H1 (cell line): ENCODE measurements around the gene CLVS2. TPM values are rescaled to one million over a fixed set of nuclear protein-coding genes. Genes with fewer than 3 reads are reported as not detected.

Experiments used
- CTCF ChIA-PET: fragments of 300-600 bp; sonication (Branson Sonifier 250); formaldehyde crosslinking; loops from one replicate; lab custom pipeline; 2021; ENCODE audit not compliant: partially characterized antibody; lab: Charles Lee
- POLR2A ChIA-PET: fragments of 300-600 bp; sonication (Branson Sonifier 250); formaldehyde crosslinking; loops from one replicate; lab custom pipeline; 2021; ENCODE audit warnings: inconsistent platforms; ENCODE audit not compliant: partially characterized antibody; lab: Charles Lee
- DNase-seq, 2 experiments: peaks; one replicate each; pipeline versions ENCODE4 v3.0.0 to v3.0.0-alpha.2; 2010 to 2022; ENCODE audit warnings: low spot score in 2 of 2, low read depth in 1 of 2, mixed read lengths in 1 of 2
- FAIRE-seq: peaks from 2 replicates; lab custom pipeline; 2011; peaks lifted over from hg19 to GRCh38; lab: Jason Lieb, UNC
- H2AFZ ChIP-seq: 2 replicates; pipeline ENCODE4 v1.8.1; 2012; ENCODE audit warnings: low read length, inconsistent platforms
- H2AK5ac ChIP-seq: 2 replicates; pipeline ENCODE4 v1.6.1; 2013; ENCODE audit warnings: low read depth, low read length
- H2BK120ac ChIP-seq: replicated peaks from 2 replicates; pipeline ENCODE3; 2013; ENCODE audit warnings: low read depth, low read length, inconsistent platforms
- H2BK12ac ChIP-seq: 2 replicates; pipeline ENCODE4 v1.6.1; 2013; ENCODE audit warnings: low read depth, low read length
- H2BK15ac ChIP-seq: 2 replicates; pipeline ENCODE4 v1.6.1; 2013; ENCODE audit warnings: low read length
- H2BK20ac ChIP-seq: 2 replicates; pipeline ENCODE4 v1.6.1; 2013; ENCODE audit warnings: low read length
- H2BK5ac ChIP-seq: 2 replicates; pipeline ENCODE4 v1.6.1; 2013; ENCODE audit warnings: low read depth, low read length
- H3K14ac ChIP-seq: 2 replicates; pipeline ENCODE4 v1.6.1; 2013; ENCODE audit warnings: inconsistent platforms; ENCODE audit not compliant: insufficient read length
- H3K18ac ChIP-seq: 2 replicates; pipeline ENCODE4 v1.6.1; 2013; ENCODE audit warnings: low read length; ENCODE audit errors: extremely low read depth
- H3K23ac ChIP-seq: 2 replicates; pipeline ENCODE4 v1.6.1; 2013; ENCODE audit warnings: inconsistent platforms; ENCODE audit not compliant: insufficient read length
- H3K23me2 ChIP-seq: 2 replicates; pipeline ENCODE4 v1.6.1; 2013; ENCODE audit warnings: low read depth, low read length
- H3K27ac ChIP-seq: 2 replicates; pipeline ENCODE4 v1.6.1; 2011; ENCODE audit warnings: low read depth, low read length, inconsistent platforms
- H3K27me3 ChIP-seq, 4 experiments: replicated peaks in 1 of 4; 1 replicate in 1 of 4; 2 replicates in 3 of 4; pipeline versions ENCODE4 v1.6.1 to v1.8.1; 2011 to 2013; ENCODE audit warnings: low read length in 3 of 4, mild to moderate bottlenecking in 3 of 4, inconsistent platforms in 2 of 4, mixed read lengths in 2 of 4, moderate library complexity in 1 of 4; ENCODE audit not compliant: control insufficient read depth in 3 of 4, insufficient read depth in 3 of 4; ENCODE audit errors: extremely low read depth in 1 of 4
- H3K36me3 ChIP-seq, 4 experiments: 2 replicates each; pipeline versions ENCODE4 v1.6.1 to v1.8.1; 2011 to 2013; ENCODE audit warnings: mild to moderate bottlenecking in 4 of 4, low read length in 3 of 4, moderate library complexity in 2 of 4, control low read depth in 1 of 4, inconsistent platforms in 1 of 4; ENCODE audit not compliant: insufficient read depth in 4 of 4, control insufficient read depth in 2 of 4
- H3K4ac ChIP-seq: replicated peaks from 2 replicates; pipeline ENCODE3; 2013; ENCODE audit warnings: low read length, low read depth, mixed read lengths, inconsistent platforms; ENCODE audit not compliant: insufficient read length
- H3K4me1 ChIP-seq, 4 experiments: replicated peaks in 1 of 4; 1 replicate in 1 of 4; 2 replicates in 3 of 4; pipeline versions ENCODE4 v1.6.1 to v1.8.1; 2011 to 2013; ENCODE audit warnings: low read length in 3 of 4, inconsistent platforms in 2 of 4, mixed read lengths in 1 of 4; ENCODE audit not compliant: insufficient read depth in 4 of 4, control insufficient read depth in 3 of 4
- H3K4me2 ChIP-seq, 2 experiments: 2 replicates each; pipeline versions ENCODE4 v1.6.1 to v1.8.1; 2011 to 2013; ENCODE audit warnings: low read depth in 2 of 2, low read length in 2 of 2, control low read depth in 1 of 2, inconsistent platforms in 1 of 2, mild to moderate bottlenecking in 1 of 2; ENCODE audit not compliant: insufficient read depth in 1 of 2
- H3K4me3 ChIP-seq, 4 experiments: fragments of 200-600, 300-600 bp in 1 of 4; sonication (generic), shearing (Covaris generic), sonication (Bioruptor Twin) in 1 of 4; 2 replicates each; pipeline versions ENCODE4 v1.5.1 to v1.8.1; 2011 to 2016; ENCODE audit warnings: low read length in 4 of 4, low read depth in 3 of 4, control low read depth in 2 of 4, inconsistent platforms in 2 of 4, mild to moderate bottlenecking in 2 of 4, mixed read lengths in 1 of 4, moderate library complexity in 1 of 4; ENCODE audit not compliant: insufficient read depth in 2 of 4; ENCODE audit errors: extremely low read depth in 1 of 4
- H3K56ac ChIP-seq: replicated peaks from 2 replicates; pipeline ENCODE3; 2013; ENCODE audit warnings: low read depth, mild to moderate bottlenecking, mixed read lengths, low read length, inconsistent platforms; ENCODE audit not compliant: insufficient read length
- H3K79me1 ChIP-seq: 2 replicates; pipeline ENCODE4 v1.6.1; 2013; ENCODE audit warnings: low read depth, low read length, control low read depth
- H3K79me2 ChIP-seq, 2 experiments: 2 replicates each; pipeline versions ENCODE4 v1.6.1 to v1.8.1; 2012 to 2013; ENCODE audit warnings: low read length in 2 of 2, mild to moderate bottlenecking in 2 of 2, inconsistent platforms in 1 of 2; ENCODE audit not compliant: insufficient read depth in 2 of 2, control insufficient read depth in 1 of 2
- H3K9ac ChIP-seq, 4 experiments: replicated peaks in 1 of 4; 1 replicate in 1 of 4; 2 replicates in 3 of 4; pipeline versions ENCODE4 v1.6.1 to v1.8.1; 2011 to 2013; ENCODE audit warnings: low read depth in 3 of 4, low read length in 3 of 4, control low read depth in 2 of 4, mild to moderate bottlenecking in 2 of 4, moderate library complexity in 2 of 4, inconsistent platforms in 1 of 4; ENCODE audit errors: extremely low read depth in 1 of 4
- H3K9me3 ChIP-seq, 2 experiments: 2 replicates each; pipeline versions ENCODE4 v1.6.1 to v1.8.1; 2012 to 2013; ENCODE audit warnings: mild to moderate bottlenecking in 2 of 2, moderate library complexity in 2 of 2, control low read depth in 1 of 2, inconsistent platforms in 1 of 2, low read depth in 1 of 2, low read length in 1 of 2, mixed read lengths in 1 of 2; ENCODE audit not compliant: insufficient read depth in 2 of 2
- H4K20me1 ChIP-seq, 2 experiments: replicated peaks in 1 of 2; 2 replicates each; pipeline versions ENCODE3 to v1.8.1; 2011 to 2013; ENCODE audit warnings: inconsistent platforms in 2 of 2, low read length in 2 of 2, mild to moderate bottlenecking in 1 of 2; ENCODE audit not compliant: insufficient read depth in 2 of 2, control insufficient read depth in 1 of 2
- H4K5ac ChIP-seq: 2 replicates; pipeline ENCODE4 v1.6.1; 2013; ENCODE audit warnings: low read length, low read depth, mixed read lengths, inconsistent platforms; ENCODE audit not compliant: insufficient read length
- H4K8ac ChIP-seq: 2 replicates; pipeline ENCODE4 v1.8.0; 2013; ENCODE audit warnings: mild to moderate bottlenecking, moderate library complexity, low read length, inconsistent platforms; ENCODE audit not compliant: insufficient read depth; ENCODE audit errors: extremely low read depth
- H4K91ac ChIP-seq: replicated peaks from 2 replicates; pipeline ENCODE3; 2013; ENCODE audit warnings: low read length, mixed read lengths, inconsistent platforms; ENCODE audit not compliant: insufficient read length
- NRF1 ChIP-seq: IDR thresholded peaks from 2 replicates; pipeline ENCODE4 v1.6.1; 2011; ENCODE audit warnings: mild to moderate bottlenecking, low read depth, low read length, improper control_type of control experiment
- TAF1 ChIP-seq: IDR thresholded peaks from 2 replicates; pipeline ENCODE4 v1.6.1; 2011; ENCODE audit warnings: mild to moderate bottlenecking, low read depth, low read length
- WGBS, 2 experiments: shearing (Covaris generic) in 1 of 2; methylation state at CpG; one replicate each; pipeline versions ENCODE4 v1.1.6 to v1.1.7; 2013 to 2015; ENCODE audit warnings: low lambda C conversion rate in 2 of 2, mixed read lengths in 2 of 2, inconsistent platforms in 1 of 2, low coverage in 1 of 2, missing lambda C conversion rate in 1 of 2; ENCODE audit not compliant: insufficient replicate concordance in 2 of 2, insufficient coverage in 1 of 2, insufficient read length in 1 of 2; ENCODE audit errors: extremely low coverage in 1 of 2, missing lambda C conversion rate in 1 of 2; 5-methylcytosine and 5-hydroxymethylcytosine counted together
- polyA plus RNA-seq, 7 experiments: library from polyadenylated mRNA; depleted of rRNA in 3 of 7; stranded (reverse) in 5 of 7; unstranded in 2 of 7; fragments of >200 nt in 5 of 7; fragments of 200-250 nt in 2 of 7; gene quantifications; 1 replicate in 5 of 7; 2 replicates in 1 of 7; 4 replicates in 1 of 7; pipeline versions ENCODE4 v1.2.1 to v1.2.3, GENCODE V29; 2011 to 2013; ENCODE audit warnings: missing spikeins in 2 of 7, mixed read lengths in 2 of 7
- total RNA-seq: library from RNA; stranded (reverse); fragmentation: NEBNext Ultra II Directional; extraction: Animal tissue kit (Norgen Biotek cat#: 25700); gene quantifications from 2 replicates; pipeline ENCODE4 v1.2.1, GENCODE V29; 2021

CLVS2 gene
- total and polyA plus RNA-seq, 2 of the 8 experiments (the other 6 are each of a cell fraction or from before 2014, with no cell fraction given) = 0.30 to 0.73 TPM

DNA sequence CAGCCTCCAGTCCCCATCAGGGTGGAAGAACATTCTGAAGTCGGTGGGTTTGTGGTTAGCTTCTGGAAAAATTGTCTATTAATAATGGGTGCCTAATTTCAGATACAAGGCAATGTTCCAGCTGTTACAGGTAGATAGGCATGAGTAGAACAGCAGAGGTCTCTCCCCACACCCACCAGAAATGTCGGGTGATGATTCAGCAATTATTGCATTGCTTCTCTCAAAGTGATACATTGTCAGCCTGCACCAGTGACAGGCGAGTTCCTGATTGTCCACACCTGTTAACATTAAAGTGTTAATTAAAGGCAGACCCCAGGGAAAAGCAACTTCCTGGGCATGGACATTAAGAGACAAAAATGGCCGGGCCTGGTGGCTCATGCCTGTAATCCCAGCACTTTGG lies 18.9 kb upstream of the CLVS2 start:
- CTCF ChIA-PET = interaction anchor here (0.5 to 0.7 kb wide), 2 partner anchors 241 to 838 kb away, joined by 3 to 5 read pairs; no protein-coding TSS in a partner anchor
- no peak overlapping the region for H2BK120ac ChIP-seq
- no peaks in the 10 kb centered on the region; the same call in 1 of the 2 replicates for H3K23me2 ChIP-seq
- no peaks in the 10 kb centered on the region for H3K79me2 ChIP-seq
- no peak overlapping the region for H3K56ac ChIP-seq
- no peak overlapping the region for H3K27ac ChIP-seq
- H3K23ac ChIP-seq = no peak overlapping the region
- no peak overlapping the region for H3K4me3 ChIP-seq
- H3K14ac ChIP-seq = no peak overlapping the region
- H3K4me2 ChIP-seq = no peak overlapping the region
- no peak overlapping the region for H4K8ac ChIP-seq
- no peak overlapping the region for H3K18ac ChIP-seq
- no peak overlapping the region for H2BK20ac ChIP-seq
- H3K79me1 ChIP-seq = no peaks in the 10 kb centered on the region
- H3K4me1 ChIP-seq = no peaks in the 10 kb centered on the region
- H3K36me3 ChIP-seq = no peaks in the 10 kb centered on the region
- 88% methylated on average over 4 of the region's 4 CpGs; no CpG with 5 or more reads in 1 of the 2 experiments for WGBS, 2 experiments
- H2AK5ac ChIP-seq = no peak overlapping the region
- no peak overlapping the region for H3K9ac ChIP-seq
- DNase-seq (no peak), FAIRE-seq (no peak)
- H2BK5ac ChIP-seq = no peak overlapping the region
- H4K91ac ChIP-seq = no peak overlapping the region
- no peaks in the 10 kb centered on the region for H4K20me1 ChIP-seq
- H3K4ac ChIP-seq = no peak overlapping the region
- H2BK15ac ChIP-seq = no peak overlapping the region
- no peak overlapping the region for H2AFZ ChIP-seq
- POLR2A ChIA-PET = no interaction called here
- no peak overlapping the region for H4K5ac ChIP-seq
- H3K27me3 ChIP-seq = no peaks in the 10 kb centered on the region
- H3K9me3 ChIP-seq = no peaks in the 10 kb centered on the region
- H2BK12ac ChIP-seq = no peak overlapping the region
- TF ChIP-seq TAF1 (no peak), NRF1 (no peak)
